ENCODE data around the gene SLC25A1. TPM values are rescaled to one million over a fixed set of nuclear protein-coding genes. Genes with fewer than 3 reads are reported as not detected.
"Not testable (repeated sequence)": the region's sequence is repeated elsewhere in the genome, so short reads cannot be mapped to it uniquely, and the experiment has no call there.

Gene SLC25A1
- total and polyA plus RNA-seq, 4 donors: 36.3 to 95.8 (median 48.6) TPM

GRCh38 chr22:19204640-19205039 is 26.1 kb upstream of the SLC25A1 start:
- 94 to 96% methylated on average over 4 of the region's 4 CpGs for WGBS, 2 donors
- Histone ChIP-seq H3K27me3 (ENCODE audit: control insufficient read depth in 3 of 3, insufficient read depth in 3 of 3, low read length in 2 of 3) (no peaks in the 10 kb centered on the region), H3K4me3 (no peak overlapping the region), H3K9ac (ENCODE audit: insufficient read depth in 1 of 2, low read length in 2 of 2) (no peak overlapping the region), H3K4me1 (ENCODE audit: control insufficient read depth in 5 of 5, insufficient read depth in 5 of 5, low read length in 5 of 5) (peaks cover 0 to 3% (median 0%) of the 10 kb centered on the region in 5 donors), H3K27ac (ENCODE audit: low read depth in 1 of 2, low read length in 1 of 2) (no peak overlapping the region), H3K36me3 (ENCODE audit: control insufficient read depth in 4 of 4, insufficient read depth in 4 of 4, low read length in 4 of 4) (peaks cover 0 to 4% (median 1%) of the 10 kb centered on the region in 4 donors), H3K9me3 (ENCODE audit: control insufficient read depth in 4 of 4, insufficient read depth in 3 of 4, low read length in 3 of 4) (no peaks in the 10 kb centered on the region)
- TF ChIP-seq, protein P1, sequence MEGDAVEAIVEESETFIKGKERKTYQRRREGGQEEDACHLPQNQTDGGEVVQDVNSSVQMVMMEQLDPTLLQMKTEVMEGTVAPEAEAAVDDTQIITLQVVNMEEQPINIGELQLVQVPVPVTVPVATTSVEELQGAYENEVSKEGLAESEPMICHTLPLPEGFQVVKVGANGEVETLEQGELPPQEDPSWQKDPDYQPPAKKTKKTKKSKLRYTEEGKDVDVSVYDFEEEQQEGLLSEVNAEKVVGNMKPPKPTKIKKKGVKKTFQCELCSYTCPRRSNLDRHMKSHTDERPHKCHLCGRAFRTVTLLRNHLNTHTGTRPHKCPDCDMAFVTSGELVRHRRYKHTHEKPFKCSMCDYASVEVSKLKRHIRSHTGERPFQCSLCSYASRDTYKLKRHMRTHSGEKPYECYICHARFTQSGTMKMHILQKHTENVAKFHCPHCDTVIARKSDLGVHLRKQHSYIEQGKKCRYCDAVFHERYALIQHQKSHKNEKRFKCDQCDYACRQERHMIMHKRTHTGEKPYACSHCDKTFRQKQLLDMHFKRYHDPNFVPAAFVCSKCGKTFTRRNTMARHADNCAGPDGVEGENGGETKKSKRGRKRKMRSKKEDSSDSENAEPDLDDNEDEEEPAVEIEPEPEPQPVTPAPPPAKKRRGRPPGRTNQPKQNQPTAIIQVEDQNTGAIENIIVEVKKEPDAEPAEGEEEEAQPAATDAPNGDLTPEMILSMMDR (IDR thresholded peaks at IDR 0.05; ENCODE audit: control extremely low read depth, extremely low read depth): no peak
- DNase-seq (no peak), ATAC-seq (ENCODE audit: insufficient read depth, low FRiP score) (no peak)

GRCh38 chr22:19203834-19204233 is 25.3 kb upstream of the SLC25A1 start:
- DNase-seq (peak in 1 of 3 donors; percentile 35), ATAC-seq (ENCODE audit: insufficient read depth, low FRiP score) (no peak)
- no peak overlapping the region for H3K9ac ChIP-seq (ENCODE audit: insufficient read depth in 1 of 2, low read length in 2 of 2)
- H3K36me3 ChIP-seq (ENCODE audit: control insufficient read depth in 4 of 4, insufficient read depth in 4 of 4, low read length in 4 of 4): peaks cover 0 to 3% (median 1%) of the 10 kb centered on the region in 4 donors
- TF ChIP-seq, protein P1 (IDR thresholded peaks at IDR 0.05; ENCODE audit: control extremely low read depth, extremely low read depth): no peak
- no peaks in the 10 kb centered on the region for H3K27me3 ChIP-seq (ENCODE audit: control insufficient read depth in 3 of 3, insufficient read depth in 3 of 3, low read length in 2 of 3)
- 86 to 87% methylated on average over 8 of the region's 8 CpGs for WGBS, 2 donors
- no peaks in the 10 kb centered on the region for H3K9me3 ChIP-seq (ENCODE audit: control insufficient read depth in 4 of 4, insufficient read depth in 3 of 4, low read length in 3 of 4)
- no peak overlapping the region for H3K27ac ChIP-seq (ENCODE audit: low read depth in 1 of 2, low read length in 1 of 2)
- peaks cover 0 to 3% (median 0%) of the 10 kb centered on the region in 5 donors for H3K4me1 ChIP-seq (ENCODE audit: control insufficient read depth in 5 of 5, insufficient read depth in 5 of 5, low read length in 5 of 5)
- no peak overlapping the region for H3K4me3 ChIP-seq

DNA sequence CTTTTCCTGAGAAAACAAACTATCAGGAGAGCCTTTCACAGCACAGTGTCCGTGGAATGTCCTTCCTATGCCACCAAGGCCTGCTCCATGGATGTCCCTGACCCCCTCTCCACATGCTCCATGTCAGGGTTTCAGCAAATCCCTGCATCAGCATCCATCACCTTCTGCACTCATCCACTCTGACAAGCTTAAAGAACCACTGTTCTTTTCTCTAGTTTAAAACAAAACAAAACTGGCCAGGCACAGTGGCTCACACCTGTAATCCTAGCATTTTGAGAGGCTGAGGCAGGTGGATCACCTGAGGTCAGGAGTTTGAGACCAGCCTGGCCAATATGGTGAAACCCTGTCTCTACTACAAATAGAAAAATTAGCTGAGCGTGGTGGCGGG is 24.3 kb upstream of the SLC25A1 start:
- H3K9me3 ChIP-seq (ENCODE audit: control insufficient read depth in 4 of 4, insufficient read depth in 3 of 4, low read length in 3 of 4): not testable (repeated sequence)
- 90 to 96% methylated on average over 3 of the region's 3 CpGs for WGBS, 2 donors

GRCh38 chr22:19201869-19202798 is 23.6 kb upstream of the SLC25A1 start:
- TF ChIP-seq, protein P1 (IDR thresholded peaks at IDR 0.05; ENCODE audit: control extremely low read depth, extremely low read depth): no peak
- H3K36me3 ChIP-seq (ENCODE audit: control insufficient read depth in 4 of 4, insufficient read depth in 4 of 4, low read length in 4 of 4): peaks cover 0 to 4% (median 0%) of the 10 kb centered on the region in 4 donors
- H3K27me3 ChIP-seq (ENCODE audit: control insufficient read depth in 3 of 3, insufficient read depth in 3 of 3, low read length in 2 of 3): no peaks in the 10 kb centered on the region
- 92 to 94% methylated on average over 18 of the region's 18 CpGs for WGBS, 2 donors
- no peak for ATAC-seq (ENCODE audit: insufficient read depth, low FRiP score)
- H3K9me3 ChIP-seq (ENCODE audit: control insufficient read depth in 4 of 4, insufficient read depth in 3 of 4, low read length in 3 of 4): no peaks in the 10 kb centered on the region
- H3K4me3 ChIP-seq: no peak overlapping the region
- H3K9ac ChIP-seq (ENCODE audit: insufficient read depth in 1 of 2, low read length in 2 of 2): no peak overlapping the region
- H3K4me1 ChIP-seq (ENCODE audit: control insufficient read depth in 5 of 5, insufficient read depth in 5 of 5, low read length in 5 of 5): peaks cover 0 to 3% (median 0%) of the 10 kb centered on the region in 5 donors
- DNase-seq: no peak
- no peak overlapping the region for H3K27ac ChIP-seq (ENCODE audit: low read depth in 1 of 2, low read length in 1 of 2)

More for the DNA sequence above, 24.3 kb upstream of the SLC25A1 start:
- H3K27ac ChIP-seq (ENCODE audit: low read depth in 1 of 2, low read length in 1 of 2); H3K4me1 ChIP-seq (ENCODE audit: control insufficient read depth in 5 of 5, insufficient read depth in 5 of 5, low read length in 5 of 5); H3K27me3 ChIP-seq (ENCODE audit: control insufficient read depth in 3 of 3, insufficient read depth in 3 of 3, low read length in 2 of 3); H3K36me3 ChIP-seq (ENCODE audit: control insufficient read depth in 4 of 4, insufficient read depth in 4 of 4, low read length in 4 of 4); ATAC-seq (ENCODE audit: insufficient read depth, low FRiP score); H3K9ac ChIP-seq (ENCODE audit: insufficient read depth in 1 of 2, low read length in 2 of 2); DNase-seq; H3K4me3 ChIP-seq: not testable (repeated sequence)

Measured in lung (tissue), 12 donors.